ENCODE data around the gene DKC1. TPM values are rescaled to one million over a fixed set of nuclear protein-coding genes. Genes with fewer than 3 reads are reported as not detected.

The DKC1 gene
- total RNA-seq = 57.5 and 78.6 TPM in 2 replicates

GRCh38 chrX:154762537-154763296 lies at the start of gene DKC1:
DKC1 (plus strand) TSS chrX:154762864; CDS start chrX:154762966, 102 bp downstream.

GRCh38 chrX:154750301-154751202 lies 12.1 kb upstream of the DKC1 start, which contains the start of gene GAB3:
GAB3 (minus strand) TSS chrX:154751077; CDS start chrX:154751025, 52 bp downstream.

GRCh38 chrX:154804957-154805695 lies 42.5 kb downstream of the DKC1 start, which contains the start of gene MPP1:
MPP1 (minus strand) TSS chrX:154805485; CDS start chrX:154805373, 112 bp downstream.

Other genes starting within 250 kb of the DKC1 start
- gene FAM3A, start 246.6 kb upstream of the DKC1 start, total RNA-seq = 43.7 and 48.7 TPM in 2 replicates
- gene G6PD, start 216.0 kb upstream of the DKC1 start, total RNA-seq = 97.4 and 109 TPM in 2 replicates
- 8.9 and 9.7 TPM in 2 replicates for gene IKBKG, start 215.2 kb upstream of the DKC1 start, total RNA-seq
- gene CTAG1A, start 177.7 kb upstream of the DKC1 start, total RNA-seq = not detected in 2 replicates
- gene CTAG1B, start 143.6 kb upstream of the DKC1 start, total RNA-seq = not detected in 2 replicates
- not detected in 2 replicates for gene CTAG2, start 109.3 kb upstream of the DKC1 start, total RNA-seq
- gene GAB3, start 11.8 kb upstream of the DKC1 start, total RNA-seq = not detected in 2 replicates
- gene MPP1, start 42.6 kb downstream of the DKC1 start, total RNA-seq = 0.46 and 2.5 TPM in 2 replicates
- gene SMIM9, start 71.8 kb downstream of the DKC1 start, total RNA-seq = not detected in 2 replicates
- gene F8A1, start 123.5 kb downstream of the DKC1 start, total RNA-seq = 3.0 and 4.5 TPM in 2 replicates

All from airway epithelial cell (primary cell).